H9 (cell line): ENCODE measurements around the gene JMJD1C. TPM values are rescaled to one million over a fixed set of nuclear protein-coding genes. Genes with fewer than 3 reads are reported as not detected.

ENCODE experiments used
- DNase-seq: peaks from one replicate; pipeline ENCODE4 v3.0.0-alpha.2; 2017
- H2AFZ ChIP-seq: one replicate; pipeline ENCODE4 v1.6.1; 2013; ENCODE audit warnings: mild to moderate bottlenecking, low read length, control low read depth, moderate library complexity
- H2AK5ac ChIP-seq: 2 replicates; pipeline ENCODE4 v1.6.1; 2013; ENCODE audit warnings: low read length, control low read depth, mixed read lengths; ENCODE audit not compliant: insufficient read length
- H2BK120ac ChIP-seq: one replicate; pipeline ENCODE4 v1.6.1; 2013; ENCODE audit warnings: low read depth, mild to moderate bottlenecking, low read length, control low read depth, inconsistent platforms; ENCODE audit not compliant: poor library complexity, severe bottlenecking
- H2BK12ac ChIP-seq: 2 replicates; pipeline ENCODE4 v1.6.1; 2013; ENCODE audit warnings: low read length, control low read depth, mixed read lengths, low read depth; ENCODE audit not compliant: insufficient read length
- H2BK15ac ChIP-seq: 2 replicates; pipeline ENCODE4 v1.6.1; 2013; ENCODE audit warnings: low read depth, low read length, control low read depth
- H2BK20ac ChIP-seq: one replicate; pipeline ENCODE4 v1.6.1; 2013; ENCODE audit warnings: low read depth, mild to moderate bottlenecking, low read length, control low read depth, inconsistent platforms; ENCODE audit not compliant: poor library complexity, severe bottlenecking
- H2BK5ac ChIP-seq: 2 replicates; pipeline ENCODE4 v1.6.1; 2013; ENCODE audit warnings: low read length, control low read depth, mixed read lengths; ENCODE audit not compliant: insufficient read length
- H3K14ac ChIP-seq: 2 replicates; pipeline ENCODE4 v1.6.1; 2013; ENCODE audit warnings: low read length, control low read depth; ENCODE audit not compliant: insufficient read depth
- H3K18ac ChIP-seq: 2 replicates; pipeline ENCODE4 v1.6.1; 2013; ENCODE audit warnings: low read depth, mild to moderate bottlenecking, mixed read lengths, low read length, control low read depth; ENCODE audit not compliant: insufficient read length
- H3K23ac ChIP-seq: 2 replicates; pipeline ENCODE4 v1.6.1; 2013; ENCODE audit warnings: low read length, control low read depth, mixed read lengths, low read depth; ENCODE audit not compliant: insufficient read length
- H3K23me2 ChIP-seq: 2 replicates; pipeline ENCODE4 v1.6.1; 2013; ENCODE audit warnings: low read depth, mild to moderate bottlenecking, mixed read lengths, low read length, control low read depth; ENCODE audit not compliant: insufficient read length, poor library complexity, severe bottlenecking
- H3K27ac ChIP-seq: 2 replicates; pipeline ENCODE4 v1.5.1; 2013; ENCODE audit warnings: low read length, control low read depth, mixed read lengths, low read depth; ENCODE audit not compliant: insufficient read length
- H3K27me3 ChIP-seq: 2 replicates; pipeline ENCODE4 v1.6.1; 2013; ENCODE audit warnings: low read length, control low read depth, inconsistent platforms; ENCODE audit not compliant: insufficient read depth
- H3K4ac ChIP-seq: 2 replicates; pipeline ENCODE4 v1.6.1; 2013; ENCODE audit warnings: low read depth, mild to moderate bottlenecking, control low read depth, inconsistent platforms, low read length, moderate library complexity
- H3K4me1 ChIP-seq: 2 replicates; pipeline ENCODE4 v1.6.1; 2013; ENCODE audit warnings: low read length, control low read depth, inconsistent platforms; ENCODE audit not compliant: insufficient read depth
- H3K4me2 ChIP-seq: 2 replicates; pipeline ENCODE4 v1.6.1; 2013; ENCODE audit warnings: low read length, control low read depth, mixed read lengths; ENCODE audit not compliant: insufficient read length, insufficient read depth
- H3K56ac ChIP-seq: 2 replicates; pipeline ENCODE4 v1.6.1; 2013; ENCODE audit warnings: low read depth, mild to moderate bottlenecking, mixed read lengths, low read length, control low read depth; ENCODE audit not compliant: insufficient read length
- H3K79me1 ChIP-seq: 2 replicates; pipeline ENCODE4 v1.6.1; 2013; ENCODE audit warnings: low read depth, mild to moderate bottlenecking, moderate library complexity, low read length, control low read depth, inconsistent platforms; ENCODE audit not compliant: insufficient read depth, poor library complexity, severe bottlenecking
- H3K79me2 ChIP-seq: 2 replicates; pipeline ENCODE4 v1.6.1; 2013; ENCODE audit warnings: low read length, control low read depth, inconsistent platforms; ENCODE audit not compliant: insufficient read depth
- H3K9ac ChIP-seq: 2 replicates; pipeline ENCODE4 v1.6.1; 2013; ENCODE audit warnings: low read length, control low read depth, mixed read lengths; ENCODE audit not compliant: insufficient read length; ENCODE audit errors: extremely low read depth
- H3K9me3 ChIP-seq: one replicate; pipeline ENCODE4 v1.6.1; 2013; ENCODE audit warnings: low read depth, low read length, inconsistent platforms; ENCODE audit not compliant: control insufficient read depth
- H3T11ph ChIP-seq: one replicate; pipeline ENCODE4 v1.6.1; 2013; ENCODE audit warnings: mild to moderate bottlenecking, low read length, control low read depth, inconsistent platforms
- H4K20me1 ChIP-seq: one replicate; pipeline ENCODE4 v1.6.1; 2013; ENCODE audit not compliant: control insufficient read depth, insufficient read length, insufficient read depth
- H4K5ac ChIP-seq: 2 replicates; pipeline ENCODE4 v1.6.1; 2013; ENCODE audit warnings: low read depth, mild to moderate bottlenecking, mixed read lengths, low read length, control low read depth; ENCODE audit not compliant: insufficient read length
- H4K8ac ChIP-seq: replicated peaks from 2 replicates; pipeline ENCODE4 v1.6.1; 2013; ENCODE audit warnings: low read length, control low read depth, mixed read lengths, low read depth; ENCODE audit not compliant: insufficient read length
- H4K91ac ChIP-seq: 2 replicates; pipeline ENCODE4 v1.6.1; 2013; ENCODE audit warnings: low read depth, mild to moderate bottlenecking, moderate library complexity, mixed read lengths, low read length, control low read depth; ENCODE audit not compliant: insufficient read length
- H3K27ac Mint-ChIP-seq, 3 experiments: 2 replicates in 2 of 3; 3 replicates in 1 of 3; pipeline ENCODE4 v1.8.0; 2020 to 2021; ENCODE audit warnings: mixed read lengths in 3 of 3, mild to moderate bottlenecking in 1 of 3, moderate library complexity in 1 of 3
- H3K27me3 Mint-ChIP-seq: 2 replicates; pipeline ENCODE4 v1.8.0; 2021; ENCODE audit warnings: low read depth, mild to moderate bottlenecking, moderate library complexity, mixed read lengths
- H3K36me3 Mint-ChIP-seq, 3 experiments: 2 replicates in 2 of 3; 3 replicates in 1 of 3; pipeline ENCODE4 v1.8.0; 2020 to 2021; ENCODE audit warnings: low read depth in 3 of 3, mixed read lengths in 3 of 3; ENCODE audit not compliant: insufficient read depth in 1 of 3
- H3K4me1 Mint-ChIP-seq, 2 experiments: 2 replicates each; pipeline ENCODE4 v1.8.0; 2020; ENCODE audit warnings: mixed read lengths in 2 of 2
- H3K4me3 Mint-ChIP-seq, 2 experiments: 2 replicates in 1 of 2; 3 replicates in 1 of 2; pipeline ENCODE4 v1.8.0; 2020 to 2021; ENCODE audit warnings: mild to moderate bottlenecking in 2 of 2, mixed read lengths in 2 of 2, moderate library complexity in 1 of 2
- H3K9me3 Mint-ChIP-seq, 2 experiments: 2 replicates in 1 of 2; 3 replicates in 1 of 2; pipeline ENCODE4 v1.8.0; 2020; ENCODE audit warnings: mild to moderate bottlenecking in 2 of 2, mixed read lengths in 2 of 2, moderate library complexity in 1 of 2
- CTCF ChIP-seq: fragments of 200-600 bp; sonication (generic); conservative IDR thresholded peaks from 3 replicates; pipeline ENCODE4 v1.8.0; 2021; ENCODE audit warnings: antibody characterized with exemption, mild to moderate bottlenecking
- WGBS: extraction: QIAGEN DNeasy Blood & Tissue Kit; methylation state at CpG from one replicate; pipeline ENCODE4 v1.1.7; 2013; ENCODE audit warnings: missing lambda C conversion rate, low lambda C conversion rate, mixed read lengths; ENCODE audit not compliant: insufficient read length; ENCODE audit errors: extremely low coverage; 5-methylcytosine and 5-hydroxymethylcytosine counted together
- total RNA-seq: library from RNA; stranded (reverse); gene quantifications from 2 replicates; pipeline ENCODE4 v1.2.1, GENCODE V29; 2021

The JMJD1C gene
- total RNA-seq, 1 experiment from 2014 or later = 200 TPM

DNA sequence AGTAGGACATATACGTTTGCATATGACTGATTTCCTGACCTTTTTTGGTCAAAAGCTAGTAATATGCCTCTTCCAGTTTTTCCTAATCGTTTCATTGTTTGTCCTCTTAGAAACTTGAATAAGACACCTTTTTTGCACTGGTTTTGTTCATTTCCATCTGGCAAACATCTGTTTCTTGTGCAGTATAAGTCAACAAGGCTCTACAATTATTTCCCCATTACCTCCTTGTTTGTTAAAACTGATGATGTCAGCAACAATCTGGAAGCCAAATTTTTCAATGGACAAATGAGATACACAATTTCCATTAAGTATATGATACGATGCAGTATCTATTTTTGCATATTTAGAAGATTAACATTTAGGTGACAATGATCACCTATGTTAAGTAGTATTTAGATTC, 183.8 kb downstream of the JMJD1C start:
- no peak overlapping the region for H3T11ph ChIP-seq
- H3K9me3 Mint-ChIP-seq = no peaks in the 10 kb centered on the region
- H3K27ac Mint-ChIP-seq = no peak overlapping the region
- no peak overlapping the region for H2BK20ac ChIP-seq
- no peak overlapping the region for H3K18ac ChIP-seq
- peaks cover 1% of the 10 kb centered on the region; the same call in 1 of the 2 replicates for H3K79me2 ChIP-seq
- DNase-seq = no peak
- peaks cover 18 to 30% of the 10 kb centered on the region in 2 experiments for H3K4me1 Mint-ChIP-seq
- H2AFZ ChIP-seq = no peak overlapping the region
- no peaks in the 10 kb centered on the region for H4K20me1 ChIP-seq
- H3K27me3 Mint-ChIP-seq = no peaks in the 10 kb centered on the region; the same call in 1 of the 2 replicates
- no peaks in the 10 kb centered on the region for H3K27me3 ChIP-seq
- no peaks in the 10 kb centered on the region for H3K23me2 ChIP-seq
- H3K4me1 ChIP-seq = peaks cover 2% of the 10 kb centered on the region; the same call in 1 of the 2 replicates
- no peak for TF ChIP-seq CTCF
- H2AK5ac ChIP-seq = no peak overlapping the region
- no peak overlapping the region for H4K91ac ChIP-seq
- H4K5ac ChIP-seq = no peak overlapping the region
- H3K9me3 ChIP-seq = no peaks in the 10 kb centered on the region
- H3K79me1 ChIP-seq = no peaks in the 10 kb centered on the region
- no peak overlapping the region for H3K27ac ChIP-seq
- H3K4ac ChIP-seq = no peak overlapping the region
- no peak overlapping the region for H3K23ac ChIP-seq
- H2BK5ac ChIP-seq = no peak overlapping the region
- no peak overlapping the region for H3K4me2 ChIP-seq
- H2BK120ac ChIP-seq = no peak overlapping the region
- H2BK15ac ChIP-seq = no peak overlapping the region
- no peak overlapping the region for H2BK12ac ChIP-seq
- no peak overlapping the region for H3K56ac ChIP-seq
- H3K4me3 Mint-ChIP-seq = no peak overlapping the region
- H3K9ac ChIP-seq = no peak overlapping the region
- WGBS = no CpG with 5 or more reads among the region's 3 CpGs
- no peak overlapping the region for H3K14ac ChIP-seq
- no peak overlapping the region for H4K8ac ChIP-seq
- H3K36me3 Mint-ChIP-seq = no peaks in the 10 kb centered on the region; a peak in 1 of 7 replicates
